Activated T-cell treated with anti-CD3 and anti-CD28 coated beads, Interleukin-2, amount 50 U/mL, for 1 hour (primary cell): ENCODE measurements around the gene IGSF1.
A peak's percentile ranks its signal among the peaks of the same experiment; 100 is the strongest.
"Not testable (repeated sequence)": the region's sequence is repeated elsewhere in the genome, so short reads cannot be mapped to it uniquely, and the experiment has no call there.

ENCODE experiments used
- DNase-seq: peaks from one replicate; pipeline ENCODE4 v3.0.0-alpha.2; 2020

Gene IGSF1

DNA sequence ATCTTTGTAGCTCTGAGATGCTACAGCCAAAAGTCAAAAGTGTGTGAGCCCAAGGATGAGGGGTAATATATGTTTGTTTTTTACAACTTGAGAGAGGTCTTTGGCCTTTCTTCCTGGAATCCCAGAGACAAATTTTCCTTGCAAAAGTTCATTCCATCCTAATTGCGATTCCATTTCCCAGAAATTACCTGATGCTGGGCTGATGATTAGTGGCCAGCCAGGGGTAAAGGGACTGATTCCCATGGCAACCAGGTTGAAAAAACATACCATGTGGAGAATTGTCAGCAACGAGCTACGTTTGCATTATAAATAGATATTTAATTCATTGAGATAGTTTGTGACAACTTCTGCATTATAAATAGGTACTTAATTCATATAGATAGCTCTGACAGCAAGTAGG lies 17.8 kb downstream of the IGSF1 start:
- no peak for DNase-seq

DNA sequence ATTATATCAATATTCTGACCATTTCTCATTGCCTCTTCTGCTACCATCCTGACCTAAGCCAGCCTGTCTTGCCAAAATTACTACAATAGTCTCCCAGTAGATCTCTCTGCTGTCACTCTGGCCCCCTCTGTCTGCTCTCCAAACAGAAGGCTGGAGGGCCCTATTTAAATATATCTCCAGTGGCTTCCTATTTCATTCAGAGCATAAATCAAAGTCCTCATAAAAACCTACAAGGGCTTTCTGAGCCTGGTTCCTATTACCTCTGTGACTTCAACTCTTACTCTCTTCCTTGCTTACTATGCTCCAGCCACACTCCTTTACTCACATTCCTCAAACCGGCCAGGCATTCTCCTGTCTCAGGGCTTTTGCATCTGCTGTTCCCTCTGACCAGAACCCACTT lies 19.0 kb downstream of the IGSF1 start:
- DNase-seq: no peak

DNA sequence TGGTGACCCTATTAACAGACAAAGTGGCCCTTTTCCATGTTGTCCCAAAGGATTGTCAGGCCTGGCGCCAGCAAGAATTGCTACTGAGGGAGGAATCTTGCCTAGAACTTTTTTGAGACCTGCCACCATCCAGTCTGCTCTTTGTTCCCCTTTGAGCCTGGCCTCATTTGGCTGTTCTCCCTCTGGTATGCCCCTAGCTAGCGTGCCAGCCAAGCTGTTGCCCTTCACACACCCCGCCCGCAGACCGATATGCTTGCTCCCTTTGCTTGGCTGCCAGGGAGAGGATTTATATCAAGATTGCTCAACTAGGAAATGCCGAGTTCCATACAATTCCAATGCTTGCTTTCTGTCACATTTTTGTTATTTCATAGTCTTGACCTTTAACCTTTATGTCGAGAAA lies 24.4 kb downstream of the IGSF1 start:
- no peak for DNase-seq

DNA sequence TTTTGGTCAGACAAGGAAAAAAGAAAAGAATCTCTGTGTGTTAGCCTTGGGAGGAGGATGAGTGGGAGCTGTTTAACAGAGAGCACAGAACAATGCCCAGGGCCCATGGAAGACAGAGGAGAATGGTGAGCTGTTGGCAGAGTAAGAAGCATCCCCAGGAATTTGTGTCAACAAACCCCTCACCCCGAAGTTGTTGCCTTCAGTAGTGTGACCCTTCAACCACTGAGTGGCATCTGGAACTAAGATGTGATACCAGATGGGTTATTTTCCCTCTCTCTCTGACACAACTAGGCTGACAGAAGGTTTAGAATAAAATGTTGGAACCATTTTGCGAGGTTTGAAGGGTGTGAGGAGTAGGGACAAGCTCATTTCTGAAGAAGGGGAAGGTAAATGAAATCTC lies 25.1 kb downstream of the IGSF1 start:
- no peak for DNase-seq

DNA sequence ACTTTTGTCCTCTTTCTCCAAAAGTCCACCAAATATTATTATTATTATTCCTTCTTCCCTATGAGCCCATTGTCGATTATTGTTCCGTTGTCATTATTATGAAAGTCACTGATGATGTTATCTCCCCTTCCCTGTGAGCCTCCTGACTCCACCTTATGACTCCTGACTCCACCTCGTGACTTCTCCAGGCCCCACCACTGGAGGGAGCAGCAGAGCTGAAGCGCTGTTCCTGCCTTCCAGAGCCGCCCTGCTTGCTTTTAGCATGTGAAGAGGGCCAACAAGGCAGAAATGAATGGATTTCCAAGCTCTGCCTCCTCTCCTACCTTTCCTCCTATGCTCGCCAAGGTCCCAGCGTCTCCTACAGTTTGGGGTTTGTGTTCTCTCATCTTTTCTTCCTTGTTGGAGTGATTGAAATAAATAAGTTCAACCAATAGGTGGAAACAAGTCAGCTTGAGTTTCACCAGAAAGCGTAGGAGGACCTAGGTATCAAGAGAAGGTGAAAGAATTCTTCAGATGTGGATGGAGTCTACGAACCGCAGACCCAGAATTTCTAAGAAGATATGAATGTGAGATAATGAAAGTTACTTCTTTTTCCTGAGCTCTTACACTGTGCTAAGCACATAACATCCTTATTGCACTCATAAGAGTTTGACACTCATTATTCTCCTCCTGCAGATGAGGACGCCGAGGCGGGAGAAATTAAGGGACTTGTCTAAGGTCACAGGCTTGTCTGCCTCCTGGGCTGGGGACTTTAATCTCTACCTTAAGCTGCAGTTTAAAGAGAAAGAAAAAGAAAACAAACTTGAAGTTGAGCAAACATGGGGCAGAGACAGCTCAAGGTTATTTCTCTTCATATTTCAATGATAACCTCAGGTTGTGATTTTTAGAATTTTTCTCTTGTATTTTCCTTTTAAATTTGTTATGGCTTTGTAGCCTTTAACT lies 26.1 kb downstream of the IGSF1 start:
- peak; percentile 19 for DNase-seq

DNA sequence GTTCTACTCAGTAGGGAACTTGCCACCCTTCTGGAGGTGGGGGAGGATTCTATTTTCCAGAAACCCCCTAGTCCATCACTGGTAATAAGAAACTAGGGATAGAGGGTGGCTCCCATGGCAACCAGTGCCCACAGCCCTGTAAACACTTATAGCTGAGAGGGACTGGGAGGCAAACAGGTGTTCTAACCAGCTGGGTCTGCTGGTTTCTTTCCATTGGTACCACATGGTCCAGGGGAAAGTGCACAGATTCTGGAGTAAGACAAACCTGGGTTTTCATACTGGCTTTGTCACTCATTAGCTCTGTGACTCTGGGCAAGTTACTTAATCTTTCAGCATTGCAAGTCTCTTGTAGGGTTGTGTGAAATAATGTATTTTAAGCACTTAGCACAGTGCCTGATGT lies 26.9 kb downstream of the IGSF1 start:
- no peak for DNase-seq

DNA sequence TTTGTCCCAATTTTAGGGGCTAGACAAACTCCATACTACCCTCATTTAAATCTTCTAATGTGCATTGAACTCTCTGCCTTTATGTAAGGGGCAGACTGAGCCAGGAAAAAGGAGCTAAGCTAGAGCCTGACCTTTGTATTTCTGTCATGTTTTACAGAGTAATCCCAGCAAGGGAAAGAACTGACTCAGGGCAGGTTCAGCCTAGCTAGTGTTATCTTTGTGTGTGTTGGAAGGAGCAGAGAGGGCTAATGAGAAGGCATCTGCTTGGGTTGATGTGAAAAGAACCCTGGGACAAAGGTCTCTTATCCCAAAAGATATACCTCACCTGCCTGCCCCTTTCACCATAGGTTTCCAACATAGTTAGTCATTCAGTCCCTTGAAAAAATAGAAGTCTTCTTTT lies 31.7 kb downstream of the IGSF1 start:
- DNase-seq: no peak

DNA sequence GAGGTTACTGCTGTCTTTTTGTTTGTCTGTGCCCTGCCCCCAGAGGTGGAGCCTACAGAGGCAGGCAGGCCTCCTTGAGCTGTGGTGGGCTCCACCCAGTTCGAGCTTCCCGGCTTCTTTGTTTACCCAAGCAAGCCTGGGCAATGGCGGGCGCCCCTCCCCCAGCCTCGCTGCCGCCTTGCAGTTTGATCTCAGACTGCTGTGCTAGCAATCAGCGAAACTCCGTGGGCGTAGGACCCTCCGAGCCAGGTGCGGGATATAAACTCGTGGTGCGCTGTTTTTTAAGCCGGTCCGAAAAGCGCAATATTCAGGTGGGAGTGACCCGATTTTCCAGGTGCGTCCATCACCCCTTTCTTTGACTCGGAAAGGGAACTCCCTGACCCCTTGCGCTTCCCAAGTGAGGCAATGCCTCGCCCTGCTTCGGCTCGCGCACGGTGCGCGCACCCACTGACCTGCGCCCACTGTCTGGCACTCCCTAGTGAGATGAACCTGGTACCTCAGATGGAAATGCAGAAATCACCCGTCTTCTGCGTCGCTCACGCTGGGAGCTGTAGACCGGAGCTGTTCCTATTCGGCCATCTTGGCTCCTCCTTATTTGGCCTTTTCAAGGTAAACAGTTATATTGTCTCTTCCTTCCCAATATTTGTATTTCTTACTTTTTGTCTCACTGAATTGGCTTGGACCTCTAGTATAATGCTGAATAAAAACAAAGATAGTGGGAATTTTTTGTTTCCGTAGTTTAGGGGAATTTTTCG lies 37.9 kb downstream of the IGSF1 start:
- not testable (repeated sequence) for DNase-seq

DNA sequence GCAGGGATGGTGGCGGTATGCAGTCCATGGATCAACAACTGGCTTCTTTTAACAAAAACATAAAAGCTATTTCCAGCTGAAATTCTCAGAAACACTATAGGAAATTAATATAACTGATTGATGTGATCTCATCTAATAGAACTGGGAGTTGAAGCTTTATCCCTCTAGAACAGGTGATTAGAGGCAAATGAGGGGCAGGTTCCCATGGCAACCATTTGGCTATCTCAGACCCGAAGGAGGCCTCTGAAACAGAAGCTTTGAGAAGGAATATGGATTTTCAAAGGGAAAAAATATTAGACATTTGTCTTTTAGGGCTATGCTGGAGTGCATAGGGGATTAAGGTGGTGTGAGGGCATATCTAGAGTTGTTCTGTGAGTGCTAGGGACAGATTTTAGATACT lies 50.0 kb downstream of the IGSF1 start:
- DNase-seq: no peak

DNA sequence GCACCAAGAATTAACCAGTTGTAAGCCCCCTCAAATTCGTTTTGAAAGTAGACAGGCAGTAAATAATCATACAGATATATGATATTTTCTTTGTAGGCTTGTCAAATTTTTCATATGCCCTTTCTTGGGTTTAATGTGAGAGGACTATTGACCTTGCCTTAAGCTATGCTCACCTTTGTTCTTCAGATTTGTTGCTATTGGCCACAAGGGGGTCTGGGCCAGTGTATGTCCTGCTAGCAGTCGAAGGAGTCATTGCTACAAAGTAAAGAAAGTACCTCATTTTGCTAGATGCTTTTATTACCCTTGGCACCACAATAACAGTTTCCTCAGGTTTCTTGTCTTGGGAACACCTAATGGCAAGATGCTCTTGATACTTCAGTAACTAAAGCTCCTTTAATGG lies 51.7 kb downstream of the IGSF1 start:
- no peak for DNase-seq

DNA sequence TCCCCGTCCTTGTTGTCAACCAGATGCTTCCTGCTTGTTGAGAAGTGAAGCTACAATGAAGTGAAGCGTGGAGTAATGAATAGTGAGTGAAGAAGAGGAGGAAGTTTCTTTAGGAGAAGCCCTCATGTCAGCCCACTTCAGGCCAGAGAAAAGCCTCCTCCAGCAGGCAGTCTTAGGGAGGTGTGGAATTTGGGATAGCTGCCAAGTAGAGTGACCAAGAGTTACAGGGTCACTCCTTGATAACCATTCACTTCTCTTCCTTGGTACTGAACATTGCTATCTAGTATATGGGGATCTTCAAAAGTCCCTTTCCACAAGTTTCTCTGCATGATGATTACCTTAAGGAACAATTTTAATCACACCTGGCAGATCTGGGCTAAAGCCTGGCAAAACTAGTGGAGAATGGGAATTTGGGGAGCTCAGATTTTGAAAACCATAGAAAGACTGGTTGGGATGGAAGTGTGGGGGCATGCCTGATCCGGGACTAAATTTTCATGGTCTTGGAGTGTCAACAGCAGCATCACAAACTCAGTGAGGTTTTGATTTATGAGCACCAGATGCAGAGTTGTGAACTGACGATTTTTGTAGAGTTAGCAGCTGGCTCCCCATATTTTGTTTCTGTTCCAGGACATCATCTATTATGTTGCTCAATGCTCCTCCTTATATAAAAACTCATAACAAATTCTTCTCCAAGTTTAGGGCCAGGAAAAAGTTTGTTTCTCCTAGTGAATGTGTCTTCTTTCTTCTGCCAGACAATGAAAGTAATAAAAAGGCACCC lies 53.1 kb downstream of the IGSF1 start:
- DNase-seq: no peak

DNA sequence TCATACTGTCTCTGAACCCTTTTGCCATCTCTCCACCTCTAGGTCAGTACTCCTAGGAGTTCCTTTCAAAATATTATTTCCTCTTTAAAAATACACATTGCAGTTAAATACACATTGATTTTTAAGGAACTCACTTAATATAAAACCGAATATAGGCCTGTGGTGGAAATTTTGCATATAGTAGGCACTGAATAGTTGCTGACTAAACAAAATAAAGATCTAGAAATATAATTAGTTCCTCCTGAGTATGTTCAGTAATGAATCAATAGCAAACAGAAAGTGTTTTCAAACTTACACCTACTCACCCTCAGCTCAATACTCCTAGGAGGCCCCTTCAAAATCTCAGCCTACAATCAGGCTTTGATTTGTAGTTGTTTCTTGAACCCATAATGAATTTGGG lies 61.5 kb downstream of the IGSF1 start:
- no peak for DNase-seq

DNA sequence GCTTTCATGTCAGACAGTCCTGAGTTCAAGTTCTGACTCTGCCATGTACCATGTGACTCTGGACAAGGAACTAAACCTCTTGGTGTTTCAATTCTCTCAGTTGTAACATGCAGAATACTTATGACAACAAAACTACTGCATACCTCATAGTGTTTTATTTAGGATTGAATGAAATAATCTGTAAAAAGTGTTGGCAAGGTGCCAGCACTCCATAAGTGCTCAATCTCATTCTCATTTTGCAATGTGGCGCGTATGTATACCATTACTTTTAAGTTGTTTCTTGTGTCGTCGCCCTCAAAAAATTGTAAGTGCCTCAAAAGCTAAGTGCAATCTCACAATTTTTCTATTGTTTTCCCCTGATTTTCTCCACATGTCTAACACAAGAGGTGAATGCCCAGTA lies 62.5 kb downstream of the IGSF1 start:
- DNase-seq: no peak

DNA sequence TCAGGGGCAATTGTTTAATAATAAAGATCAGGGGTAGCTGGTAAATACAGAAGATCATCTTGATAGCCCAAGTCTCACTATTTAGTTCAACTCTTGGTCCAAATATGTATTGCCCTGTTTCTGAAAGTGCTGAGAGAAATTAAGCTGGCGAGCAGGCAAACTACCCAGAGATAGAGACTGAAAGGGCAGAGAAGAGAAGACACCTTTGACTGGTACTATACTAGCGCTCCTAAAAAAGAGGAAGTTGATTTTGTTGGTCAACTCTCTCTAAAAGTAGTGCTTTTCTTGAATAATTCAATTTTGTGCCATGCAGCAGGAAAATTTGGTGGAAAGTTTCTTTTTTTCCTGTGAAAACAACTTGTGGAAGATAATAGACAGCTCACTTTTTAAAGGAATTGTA lies 64.0 kb downstream of the IGSF1 start:
- no peak for DNase-seq
